ENCODE data around the gene SCG3. TPM values are rescaled to one million over a fixed set of nuclear protein-coding genes. Genes with fewer than 3 reads are reported as not detected.

Gene SCG3
- polyA plus RNA-seq, 1 of the 3 experiments (the other 2 are of a cell fraction): 0.16 TPM

- H3K79me2 ChIP-seq (ENCODE audit: insufficient read depth): no peaks in the 10 kb centered on the region
- H3F3A ChIP-seq (replicated peaks; ENCODE audit: insufficient read depth): no peaks in the 10 kb centered on the region
- H3K27ac ChIP-seq (ENCODE audit: low read depth in 2 of 2, low read length in 1 of 2): no peak overlapping the region
- no peaks in the 10 kb centered on the region for H3K9me3 ChIP-seq
- 13% methylated on average over 1 of the region's 1 CpG for WGBS (ENCODE audit: low lambda C conversion rate)
- H4K20me1 ChIP-seq (ENCODE audit: insufficient read depth): no peaks in the 10 kb centered on the region
- ChIA-PET CTCF (interaction anchor here (1.0 to 1.2 kb wide), 2 partner anchors 10 to 90 kb away, joined by 3 read pairs; no protein-coding TSS in a partner anchor), POLR2A (no interaction called here)
- no peaks in the 10 kb centered on the region for H3K9me2 ChIP-seq
- peaks cover 0 to 3% of the 10 kb centered on the region in 2 experiments; a peak in 1 of 4 replicates for H3K4me1 ChIP-seq (ENCODE audit: control insufficient read depth in 1 of 2, insufficient read depth in 2 of 2, low read depth in 1 of 2, low read length in 1 of 2)
- H3K4me2 ChIP-seq: no peak overlapping the region
- H3K27me3 ChIP-seq (ENCODE audit: insufficient read depth): peaks cover 10% of the 10 kb centered on the region
- peaks cover 0 to 11% of the 10 kb centered on the region in 2 experiments for H3K36me3 ChIP-seq (replicated peaks in 1 of 2; ENCODE audit: control insufficient read depth in 1 of 2, insufficient read depth in 2 of 2, low read length in 1 of 2)
- H2AFZ ChIP-seq (ENCODE audit: low read depth): no peak overlapping the region
- DNase-seq: no peak
- H3K9ac ChIP-seq: no peak overlapping the region
- TF ChIP-seq FOXM1 (IDR thresholded peaks at IDR 0.05; ENCODE audit: low read depth): no peak
- TF ChIP-seq USF2 (IDR thresholded peaks at IDR 0.05; ENCODE audit: borderline replicate concordance, low read depth, low read length): no peak
- TF ChIP-seq YY1 (IDR thresholded peaks at IDR 0.05; ENCODE audit: low read depth): no peak
- TF ChIP-seq RCOR1 (IDR thresholded peaks at IDR 0.05; ENCODE audit: low read length): no peak
- no peak for TF ChIP-seq FOXJ3 (CRISPR knock-in tag; IDR thresholded peaks at IDR 0.05)
- no peak for TF ChIP-seq RFX5 (IDR thresholded peaks at IDR 0.05; ENCODE audit: low read length)
- no peak for TF ChIP-seq REST (IDR thresholded peaks at IDR 0.05; ENCODE audit: low read depth, low read length)
- no peak overlapping the region for H3K4me3 ChIP-seq (ENCODE audit: low read depth in 2 of 2, low read length in 1 of 2)
Observed at GRCh38 chr15:51687565-51687964, 6.3 kb downstream of the SCG3 start.

GRCh38 chr15:51688863-51689262 lies 7.6 kb downstream of the SCG3 start:
- Histone ChIP-seq H3K4me2 (no peak overlapping the region), H3F3A (replicated peaks; ENCODE audit: insufficient read depth) (no peaks in the 10 kb centered on the region), H3K27ac (ENCODE audit: low read depth in 2 of 2, low read length in 1 of 2) (no peak overlapping the region), H3K4me1 (ENCODE audit: control insufficient read depth in 1 of 2, insufficient read depth in 2 of 2, low read depth in 1 of 2, low read length in 1 of 2) (no peaks in the 10 kb centered on the region), H3K79me2 (ENCODE audit: insufficient read depth) (no peaks in the 10 kb centered on the region), H3K9me3 (no peaks in the 10 kb centered on the region), H2AFZ (ENCODE audit: low read depth) (no peak overlapping the region), H3K27me3 (ENCODE audit: insufficient read depth) (peaks cover 10% of the 10 kb centered on the region), H3K9ac (no peak overlapping the region), H3K36me3 (replicated peaks in 1 of 2; ENCODE audit: control insufficient read depth in 1 of 2, insufficient read depth in 2 of 2, low read length in 1 of 2) (peaks cover 0 to 14% of the 10 kb centered on the region in 2 experiments), H4K20me1 (ENCODE audit: insufficient read depth) (no peaks in the 10 kb centered on the region), H3K9me2 (no peaks in the 10 kb centered on the region), H3K4me3 (ENCODE audit: low read depth in 2 of 2, low read length in 1 of 2) (no peak overlapping the region)
- CTCF ChIA-PET: interaction anchor here (1.4 kb wide), 1 partner anchor 88 kb away, joined by 4 read pairs; no protein-coding TSS in a partner anchor
- no peak for TF ChIP-seq POLR2AphosphoS5 (IDR thresholded peaks at IDR 0.05; ENCODE audit: low read depth, low read length)
- TF ChIP-seq SMC3 (IDR thresholded peaks at IDR 0.05; ENCODE audit: low read depth, low read length): no peak
- TF ChIP-seq NFIC (IDR thresholded peaks at IDR 0.05; ENCODE audit: borderline replicate concordance): no peak
- TF ChIP-seq, protein P1, sequence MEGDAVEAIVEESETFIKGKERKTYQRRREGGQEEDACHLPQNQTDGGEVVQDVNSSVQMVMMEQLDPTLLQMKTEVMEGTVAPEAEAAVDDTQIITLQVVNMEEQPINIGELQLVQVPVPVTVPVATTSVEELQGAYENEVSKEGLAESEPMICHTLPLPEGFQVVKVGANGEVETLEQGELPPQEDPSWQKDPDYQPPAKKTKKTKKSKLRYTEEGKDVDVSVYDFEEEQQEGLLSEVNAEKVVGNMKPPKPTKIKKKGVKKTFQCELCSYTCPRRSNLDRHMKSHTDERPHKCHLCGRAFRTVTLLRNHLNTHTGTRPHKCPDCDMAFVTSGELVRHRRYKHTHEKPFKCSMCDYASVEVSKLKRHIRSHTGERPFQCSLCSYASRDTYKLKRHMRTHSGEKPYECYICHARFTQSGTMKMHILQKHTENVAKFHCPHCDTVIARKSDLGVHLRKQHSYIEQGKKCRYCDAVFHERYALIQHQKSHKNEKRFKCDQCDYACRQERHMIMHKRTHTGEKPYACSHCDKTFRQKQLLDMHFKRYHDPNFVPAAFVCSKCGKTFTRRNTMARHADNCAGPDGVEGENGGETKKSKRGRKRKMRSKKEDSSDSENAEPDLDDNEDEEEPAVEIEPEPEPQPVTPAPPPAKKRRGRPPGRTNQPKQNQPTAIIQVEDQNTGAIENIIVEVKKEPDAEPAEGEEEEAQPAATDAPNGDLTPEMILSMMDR (IDR thresholded peaks at IDR 0.05): peak; percentile 33
- no peak for TF ChIP-seq SIN3A (IDR thresholded peaks at IDR 0.05; ENCODE audit: borderline replicate concordance, low read depth, low read length)
- no peak for TF ChIP-seq TAF1 (IDR thresholded peaks at IDR 0.05; ENCODE audit: borderline replicate concordance, low read depth, low read length)
- TF ChIP-seq, protein P2, sequence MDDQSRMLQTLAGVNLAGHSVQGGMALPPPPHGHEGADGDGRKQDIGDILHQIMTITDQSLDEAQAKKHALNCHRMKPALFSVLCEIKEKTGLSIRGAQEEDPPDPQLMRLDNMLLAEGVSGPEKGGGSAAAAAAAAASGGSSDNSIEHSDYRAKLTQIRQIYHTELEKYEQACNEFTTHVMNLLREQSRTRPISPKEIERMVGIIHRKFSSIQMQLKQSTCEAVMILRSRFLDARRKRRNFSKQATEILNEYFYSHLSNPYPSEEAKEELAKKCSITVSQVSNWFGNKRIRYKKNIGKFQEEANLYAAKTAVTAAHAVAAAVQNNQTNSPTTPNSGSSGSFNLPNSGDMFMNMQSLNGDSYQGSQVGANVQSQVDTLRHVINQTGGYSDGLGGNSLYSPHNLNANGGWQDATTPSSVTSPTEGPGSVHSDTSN (IDR thresholded peaks at IDR 0.05): no peak
- no peak for TF ChIP-seq RAD21 (IDR thresholded peaks at IDR 0.05; ENCODE audit: low read length)
- no peak for TF ChIP-seq RCOR1 (IDR thresholded peaks at IDR 0.05; ENCODE audit: low read length)
- POLR2A ChIA-PET: no interaction called here
- DNase-seq: no peak
- 53% methylated on average over 2 of the region's 2 CpGs for WGBS (ENCODE audit: low lambda C conversion rate)
